SK-N-SH treated with all-trans-retinoic acid at 6 μM for 48 hours (cell line): ENCODE measurements around the gene NAGLU.

Experiments used
- ATAC-seq: fragments of 200-7000 bp; cut with Tn5 transposase; 3 replicates; pipeline ENCODE4 v1.9.1; 2020; ENCODE audit warnings: mild to moderate bottlenecking, moderate library complexity
- ARNTL ChIP-seq: fragments of 450-650 bp; formaldehyde crosslinking; IDR thresholded peaks from 2 replicates; pipeline ENCODE4 v1.5.0; 2020; ENCODE audit warnings: low read depth, mild to moderate bottlenecking, moderate library complexity, borderline replicate concordance
- BACH2 ChIP-seq: fragments of 250-450 bp; sonication (Bioruptor Pico); IDR thresholded peaks from 2 replicates; pipeline ENCODE4 v1.9.0; 2021; ENCODE audit warnings: mild to moderate bottlenecking, borderline replicate concordance
- CREB5 ChIP-seq: fragments of 250-450 bp; sonication (Bioruptor Pico); IDR thresholded peaks from 2 replicates; pipeline ENCODE4 v1.5.1; 2020; ENCODE audit warnings: low read depth, mild to moderate bottlenecking, moderate library complexity
- CSDC2 ChIP-seq: fragments of 250-450 bp; sonication (Bioruptor Pico); IDR thresholded peaks from 2 replicates; pipeline ENCODE4 v1.5.0; 2020; ENCODE audit warnings: mild to moderate bottlenecking, moderate library complexity
- CSRNP3 ChIP-seq: fragments of 250-450 bp; sonication (Bioruptor Pico); IDR thresholded peaks from 2 replicates; pipeline ENCODE4 v1.5.1; 2021; ENCODE audit warnings: mild to moderate bottlenecking, moderate library complexity
- ESRRG ChIP-seq: fragments of 250-450 bp; sonication (Bioruptor Pico); IDR thresholded peaks from 2 replicates; pipeline ENCODE4 v1.6.1; 2021; ENCODE audit warnings: mild to moderate bottlenecking
- GLIS3 ChIP-seq: fragments of 250-450 bp; sonication (Bioruptor Pico); IDR thresholded peaks from 2 replicates; pipeline ENCODE4 v1.5.0; 2020; ENCODE audit warnings: mild to moderate bottlenecking, moderate library complexity
- ISL1 ChIP-seq: fragments of 250-450 bp; sonication (Bioruptor Pico); IDR thresholded peaks from 2 replicates; pipeline ENCODE4 v2.1.2; 2022; ENCODE audit warnings: mild to moderate bottlenecking, moderate library complexity
- POU6F1 ChIP-seq: fragments of 250-450 bp; sonication (Bioruptor Pico); IDR thresholded peaks from 2 replicates; pipeline ENCODE4 v1.8.0; 2021; ENCODE audit warnings: low read depth, mild to moderate bottlenecking, moderate library complexity, borderline replicate concordance
- PPARA ChIP-seq: fragments of 250-450 bp; sonication (Bioruptor Pico); IDR thresholded peaks from 2 replicates; pipeline ENCODE4 v1.5.0; 2020; ENCODE audit warnings: mild to moderate bottlenecking, borderline replicate concordance
- SNAI2 ChIP-seq: fragments of 250-450 bp; sonication (Bioruptor Pico); IDR thresholded peaks from 2 replicates; pipeline ENCODE4 v1.5.0; 2020; ENCODE audit warnings: mild to moderate bottlenecking, moderate library complexity
- TCF4 ChIP-seq: fragments of 250-450 bp; sonication (Bioruptor Pico); IDR thresholded peaks from 2 replicates; pipeline ENCODE4 v1.8.0; 2021; ENCODE audit warnings: mild to moderate bottlenecking, moderate library complexity, borderline replicate concordance
- TSHZ2 ChIP-seq: fragments of 250-450 bp; sonication (Bioruptor Pico); IDR thresholded peaks from 2 replicates; pipeline ENCODE4 v1.5.0; 2020; ENCODE audit warnings: mild to moderate bottlenecking, moderate library complexity
- ZC3H10 ChIP-seq: fragments of 250-450 bp; sonication (Bioruptor Pico); IDR thresholded peaks from 2 replicates; pipeline ENCODE4 v1.5.1; 2021; ENCODE audit warnings: mild to moderate bottlenecking, moderate library complexity
- ZFP3 ChIP-seq: fragments of 250-450 bp; sonication (Bioruptor Pico); IDR thresholded peaks from 2 replicates; pipeline ENCODE4 v1.5.0; 2020; ENCODE audit warnings: mild to moderate bottlenecking, moderate library complexity
- ZFP30 ChIP-seq: fragments of 450-650 bp; formaldehyde crosslinking; IDR thresholded peaks from 2 replicates; pipeline ENCODE4 v1.5.0; 2022; ENCODE audit warnings: mild to moderate bottlenecking, moderate library complexity
- ZNF565 ChIP-seq: fragments of 450-650 bp; formaldehyde crosslinking; conservative IDR thresholded peaks from 2 replicates; pipeline ENCODE4 v1.5.0; 2020; ENCODE audit warnings: low read depth, mild to moderate bottlenecking, moderate library complexity
- ZNF8 ChIP-seq: fragments of 450-650 bp; formaldehyde crosslinking; IDR thresholded peaks from 2 replicates; pipeline ENCODE4 v1.5.0; 2020; ENCODE audit warnings: mild to moderate bottlenecking, moderate library complexity

Gene NAGLU

GRCh38 chr17:42522263-42522790, 13.7 kb upstream of the NAGLU start:
- TF ChIP-seq SNAI2 (CRISPR knock-in tag) = no peak
- no peak for ATAC-seq

GRCh38 chr17:42522798-42523278, 13.2 kb upstream of the NAGLU start:
- TF ChIP-seq ESRRG (CRISPR knock-in tag) = no peak
- TF ChIP-seq CREB5 (CRISPR knock-in tag) = no peak
- TF ChIP-seq BACH2 (CRISPR knock-in tag) = no peak
- TF ChIP-seq ISL1 (CRISPR knock-in tag) = no peak
- no peak for TF ChIP-seq CSRNP3 (CRISPR knock-in tag)
- no peak for TF ChIP-seq ZNF8 (CRISPR knock-in tag)
- TF ChIP-seq POU6F1 = no peak
- TF ChIP-seq ZNF565 (CRISPR knock-in tag) = no peak
- no peak for TF ChIP-seq ZC3H10 (CRISPR knock-in tag)
- TF ChIP-seq PPARA (CRISPR knock-in tag) = no peak
- no peak for TF ChIP-seq TSHZ2 (CRISPR knock-in tag)
- TF ChIP-seq GLIS3 = no peak
- TF ChIP-seq, all 23 proteins: peak for 0
- no peak for ATAC-seq

- ATAC-seq = no peak
- TF ChIP-seq ESRRG (CRISPR knock-in tag) (no peak), ZFP30 (no peak), ZNF565 (CRISPR knock-in tag) (no peak), ZFP3 (CRISPR knock-in tag) (no peak), ZC3H10 (CRISPR knock-in tag) (no peak), POU6F1 (no peak), CSRNP3 (CRISPR knock-in tag) (no peak), ZNF8 (CRISPR knock-in tag) (no peak), BACH2 (CRISPR knock-in tag) (no peak), PPARA (CRISPR knock-in tag) (no peak), GLIS3 (no peak)
Measured at GRCh38 chr17:42525221-42525620, 10.8 kb upstream of the NAGLU start.

- ATAC-seq = peak; percentile 25; the same call in 2 of the 3 replicates
- TF ChIP-seq BACH2 (CRISPR knock-in tag) (no peak), SNAI2 (CRISPR knock-in tag) (no peak), GLIS3 (no peak), CREB5 (CRISPR knock-in tag) (no peak), TCF4 (CRISPR knock-in tag) (no peak), ZNF565 (CRISPR knock-in tag) (no peak), POU6F1 (no peak), CSRNP3 (CRISPR knock-in tag) (no peak), ZFP3 (CRISPR knock-in tag) (no peak), ARNTL (CRISPR knock-in tag) (no peak), PPARA (CRISPR knock-in tag) (no peak), CSDC2 (CRISPR knock-in tag) (no peak)
Measured at GRCh38 chr17:42526031-42526444, 10.0 kb upstream of the NAGLU start.
